PC-3 (cell line): Measurements from ENCODE around the gene PTPRH. TPM values are rescaled to one million over a fixed set of nuclear protein-coding genes. Genes with fewer than 3 reads are reported as not detected.

Experiments used
- ATAC-seq: fragments of 200-7000 bp; cut with Tn5 transposase; 2 replicates; pipeline ENCODE4 v1.9.1; 2020; ENCODE audit warnings: mild to moderate bottlenecking, moderate library complexity
- BruUV-seq: library from RNA; stranded (reverse); fragments of 400-500 nt; replicated peaks from 2 replicates; lab custom pipeline; 2021; lab: Mats Ljungman, UMichigan
- CTCF ChIA-PET: fragments of 300-600 bp; sonication (Branson Sonifier 250); formaldehyde crosslinking; loops from one replicate; lab custom pipeline; 2022; ENCODE audit warnings: antibody characterized with exemption; lab: Charles Lee
- POLR2A ChIA-PET: fragments of 300-600 bp; sonication (Branson Sonifier 250); formaldehyde crosslinking; loops from one replicate; lab custom pipeline; 2022; ENCODE audit warnings: antibody characterized with exemption; ENCODE audit not compliant: unreplicated experiment; lab: Charles Lee
- DNase-seq: peaks from one replicate; pipeline ENCODE4 v3.0.0-alpha.2; 2015
- H2AFZ ChIP-seq: fragments of 300-600 bp; sonication (generic); 2 replicates; pipeline ENCODE4 v1.6.0; 2016; ENCODE audit warnings: antibody characterized with exemption, low read length
- H3F3A ChIP-seq: fragments of 300-600 bp; sonication (generic); one replicate; pipeline ENCODE4 v1.6.0; 2017; ENCODE audit warnings: antibody characterized with exemption, low read length, control low read depth, mild to moderate bottlenecking; ENCODE audit not compliant: unreplicated experiment
- H3K27ac ChIP-seq: fragments of 300-600 bp; sonication (generic); 2 replicates; pipeline ENCODE4 v1.5.1; 2016; ENCODE audit warnings: mild to moderate bottlenecking, low read length
- H3K27me3 ChIP-seq: fragments of 300-600 bp; sonication (generic); 2 replicates; pipeline ENCODE4 v1.6.1; 2016; ENCODE audit warnings: low read length, mixed read lengths
- H3K36me3 ChIP-seq: fragments of 300-600 bp; sonication (generic); 2 replicates; pipeline ENCODE4 v1.6.1; 2016; ENCODE audit warnings: low read depth, mixed run types, low read length, mixed read lengths
- H3K4me1 ChIP-seq: fragments of 300-600 bp; sonication (generic); 2 replicates; pipeline ENCODE4 v1.5.1; 2016; ENCODE audit warnings: low read length; ENCODE audit not compliant: insufficient read depth
- H3K4me2 ChIP-seq: fragments of 300-600 bp; sonication (generic); 2 replicates; pipeline ENCODE4 v1.6.0; 2016; ENCODE audit warnings: low read length
- H3K4me3 ChIP-seq: fragments of 300-600 bp; sonication (generic); 2 replicates; pipeline ENCODE4 v1.5.1; 2016; ENCODE audit warnings: mild to moderate bottlenecking, low read length, mixed read lengths
- H3K79me2 ChIP-seq: fragments of 300-600 bp; sonication (generic); 2 replicates; pipeline ENCODE4 v1.6.1; 2017; ENCODE audit warnings: low read length, mixed read lengths
- H3K9ac ChIP-seq: fragments of 300-600 bp; sonication (generic); 2 replicates; pipeline ENCODE4 v1.6.0; 2016; ENCODE audit warnings: mild to moderate bottlenecking, low read length
- H3K9me2 ChIP-seq: fragments of 300-600 bp; sonication (generic); replicated peaks from 2 replicates; pipeline ENCODE4 v1.6.1; 2016; ENCODE audit warnings: mixed run types, low read length, mixed read lengths
- H3K9me3 ChIP-seq: fragments of 300-600 bp; sonication (generic); 2 replicates; pipeline ENCODE4 v1.6.1; 2016; ENCODE audit warnings: low read length, mixed read lengths
- H4K20me1 ChIP-seq: fragments of 300-600 bp; sonication (generic); 2 replicates; pipeline ENCODE4 v1.6.1; 2016; ENCODE audit warnings: low read length, mixed read lengths
- EZH2 ChIP-seq: fragments of 300-600 bp; sonication (generic); IDR thresholded peaks from one replicate; pipeline ENCODE4 v1.6.1; 2017; ENCODE audit warnings: antibody characterized with exemption, mild to moderate bottlenecking, low read length; ENCODE audit not compliant: unreplicated experiment
- EZH2phosphoT487 ChIP-seq: fragments of 300-600 bp; sonication (generic); IDR thresholded peaks from 2 replicates; pipeline ENCODE4 v1.6.1; 2018; ENCODE audit warnings: mild to moderate bottlenecking, antibody characterized with exemption, low read length, borderline replicate concordance
- intact Hi-C: fragments of 100-400 bp; cut with micrococcal nuclease; formaldehyde crosslinking; loops from 2 replicates; pipeline ENCODE4 v1.9.0; 2023
- total RNA-seq: library from RNA; depleted of rRNA; stranded (reverse); fragments of >200 nt; gene quantifications from 2 replicates; pipeline ENCODE4 v1.2.3, GENCODE V29; 2014
- TF ChIP-seq, protein P1 (sequence below): fragments of 300-600 bp; sonication (generic); conservative IDR thresholded peaks from 2 replicates; pipeline ENCODE4 v1.5.1; 2017; ENCODE audit warnings: antibody characterized with exemption, low read depth, mild to moderate bottlenecking, low read length

The PTPRH gene
- total RNA-seq, 1 experiment from 2014 or later = 10.9 TPM

DNA sequence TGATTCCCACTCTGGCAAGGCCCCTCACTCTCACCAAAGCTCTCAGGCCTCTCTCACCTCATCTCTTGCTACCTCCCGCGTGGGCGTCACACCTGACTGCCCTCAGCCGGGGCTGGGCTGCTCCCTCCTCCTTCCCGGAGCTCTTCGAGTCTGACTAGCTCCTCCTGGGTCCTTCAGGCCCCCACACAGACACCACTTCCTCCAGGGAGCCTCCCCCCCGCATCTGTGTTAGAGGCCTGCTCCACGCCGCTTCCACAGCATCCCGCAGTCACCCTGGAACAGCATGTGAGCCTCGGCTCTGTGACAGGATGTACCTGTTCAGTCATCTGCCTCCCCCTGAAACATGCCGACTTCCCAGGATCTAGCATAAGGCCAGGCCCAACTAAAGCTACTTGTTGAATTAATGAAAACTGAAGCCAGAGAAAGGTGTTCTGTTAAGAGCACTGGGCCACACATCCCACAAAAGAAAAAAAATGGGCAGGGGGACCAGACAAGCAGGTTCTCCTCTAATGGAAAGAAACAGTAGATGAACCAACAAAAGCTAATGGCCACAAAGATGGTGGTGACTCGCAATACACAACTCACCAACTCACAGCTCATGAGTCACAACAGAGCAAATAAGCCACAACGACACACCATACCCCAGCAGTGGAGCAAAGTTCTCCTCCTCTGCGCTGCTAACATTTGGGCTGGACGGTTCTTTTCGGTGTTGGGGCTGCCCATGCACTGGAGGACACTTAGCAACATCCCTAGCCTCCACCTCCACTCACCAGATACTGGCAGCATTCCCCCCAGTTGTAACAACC is 46.5 kb upstream of the PTPRH start:
- CTCF ChIA-PET = interaction anchor here (0.5 kb wide), 1 partner anchor 114 kb away, joined by 11 read pairs; no protein-coding TSS in a partner anchor
- intact Hi-C loops = loop anchor here (5.0 kb wide), 1 partner anchor 89 kb away; the partner anchor contains the start of gene DNAAF3
- TF ChIP-seq, protein P1, sequence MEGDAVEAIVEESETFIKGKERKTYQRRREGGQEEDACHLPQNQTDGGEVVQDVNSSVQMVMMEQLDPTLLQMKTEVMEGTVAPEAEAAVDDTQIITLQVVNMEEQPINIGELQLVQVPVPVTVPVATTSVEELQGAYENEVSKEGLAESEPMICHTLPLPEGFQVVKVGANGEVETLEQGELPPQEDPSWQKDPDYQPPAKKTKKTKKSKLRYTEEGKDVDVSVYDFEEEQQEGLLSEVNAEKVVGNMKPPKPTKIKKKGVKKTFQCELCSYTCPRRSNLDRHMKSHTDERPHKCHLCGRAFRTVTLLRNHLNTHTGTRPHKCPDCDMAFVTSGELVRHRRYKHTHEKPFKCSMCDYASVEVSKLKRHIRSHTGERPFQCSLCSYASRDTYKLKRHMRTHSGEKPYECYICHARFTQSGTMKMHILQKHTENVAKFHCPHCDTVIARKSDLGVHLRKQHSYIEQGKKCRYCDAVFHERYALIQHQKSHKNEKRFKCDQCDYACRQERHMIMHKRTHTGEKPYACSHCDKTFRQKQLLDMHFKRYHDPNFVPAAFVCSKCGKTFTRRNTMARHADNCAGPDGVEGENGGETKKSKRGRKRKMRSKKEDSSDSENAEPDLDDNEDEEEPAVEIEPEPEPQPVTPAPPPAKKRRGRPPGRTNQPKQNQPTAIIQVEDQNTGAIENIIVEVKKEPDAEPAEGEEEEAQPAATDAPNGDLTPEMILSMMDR = no peak
- no peak for TF ChIP-seq EZH2
- TF ChIP-seq EZH2phosphoT487 = no peak

DNA sequence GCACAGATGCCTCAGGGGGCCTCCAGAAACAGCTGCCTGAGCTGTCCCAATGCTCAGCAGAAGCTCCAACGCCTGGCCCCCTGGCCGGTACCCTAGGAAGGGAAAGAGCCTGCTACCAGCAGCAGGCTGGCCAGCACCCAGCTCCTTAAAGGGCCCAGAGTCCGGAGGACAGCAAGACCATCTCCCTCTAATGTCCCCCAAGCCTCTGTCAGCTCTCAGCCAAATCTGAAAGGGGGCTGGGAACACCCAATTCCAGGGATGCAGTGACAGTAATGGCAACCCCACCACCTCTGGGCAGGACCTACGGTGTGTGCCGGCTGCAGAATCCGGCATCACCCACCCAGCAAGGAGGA is 45.3 kb upstream of the PTPRH start:
- Histone ChIP-seq H3K27ac (peak overlapping the region; percentile 95), H4K20me1 (peaks cover 61% of the 10 kb centered on the region)

More for the DNA sequence above, 46.5 kb upstream of the PTPRH start:
- H3K9me2 ChIP-seq = no peaks in the 10 kb centered on the region
- H3K79me2 ChIP-seq = peaks cover 82% of the 10 kb centered on the region
- no peaks in the 10 kb centered on the region for H3K27me3 ChIP-seq
- ATAC-seq (peak; percentile 39), DNase-seq (peak; percentile 95)
- peaks cover 66% of the 10 kb centered on the region for H3K4me1 ChIP-seq
- H3K36me3 ChIP-seq = no peaks in the 10 kb centered on the region
- H3K4me2 ChIP-seq = peak overlapping the region; percentile 92
- H3K4me3 ChIP-seq = peak overlapping the region; percentile 95
- BruUV-seq = no TSS peak
- no peak overlapping the region for H2AFZ ChIP-seq
- H3K9me3 ChIP-seq = no peaks in the 10 kb centered on the region
- peak overlapping the region; percentile 97 for H3K9ac ChIP-seq
- POLR2A ChIA-PET = interaction anchor here (0.6 kb wide), 1 partner anchor 8 kb away, joined by 6 read pairs; no protein-coding TSS in a partner anchor
- H3F3A ChIP-seq = peaks cover 8% of the 10 kb centered on the region
- peak overlapping the region; percentile 95 for H3K27ac ChIP-seq
- peaks cover 50% of the 10 kb centered on the region for H4K20me1 ChIP-seq

More for the DNA sequence above, 45.3 kb upstream of the PTPRH start:
- Histone ChIP-seq H3K4me1 (peaks cover 60% of the 10 kb centered on the region), H3K4me3 (peak overlapping the region; percentile 95), H3K27me3 (no peaks in the 10 kb centered on the region), H3F3A (peaks cover 8% of the 10 kb centered on the region), H2AFZ (no peak overlapping the region), H3K9me3 (no peaks in the 10 kb centered on the region), H3K4me2 (peak overlapping the region; percentile 92), H3K9ac (peak overlapping the region; percentile 97), H3K36me3 (peaks cover 6% of the 10 kb centered on the region; the same call in 1 of the 2 replicates), H3K79me2 (peaks cover 94% of the 10 kb centered on the region), H3K9me2 (no peaks in the 10 kb centered on the region)
- DNase-seq (no peak), ATAC-seq (no peak)
- TF ChIP-seq EZH2 (no peak), EZH2phosphoT487 (no peak)
- TF ChIP-seq, protein P1 = no peak
- POLR2A ChIA-PET = no interaction called here
- BruUV-seq = no TSS peak
- CTCF ChIA-PET = no interaction called here
- intact Hi-C loops = no loop called here
